Inflammatory macrophage treated with lipopolysaccharide for 4 hours (primary cell): Measurements from ENCODE around the gene SERINC3.
A peak's percentile ranks its signal among the peaks of the same experiment; 100 is the strongest.

Experiments
- DNase-seq: peaks from one replicate; pipeline ENCODE4 v3.0.0-alpha.2; 2020

Gene SERINC3

DNA sequence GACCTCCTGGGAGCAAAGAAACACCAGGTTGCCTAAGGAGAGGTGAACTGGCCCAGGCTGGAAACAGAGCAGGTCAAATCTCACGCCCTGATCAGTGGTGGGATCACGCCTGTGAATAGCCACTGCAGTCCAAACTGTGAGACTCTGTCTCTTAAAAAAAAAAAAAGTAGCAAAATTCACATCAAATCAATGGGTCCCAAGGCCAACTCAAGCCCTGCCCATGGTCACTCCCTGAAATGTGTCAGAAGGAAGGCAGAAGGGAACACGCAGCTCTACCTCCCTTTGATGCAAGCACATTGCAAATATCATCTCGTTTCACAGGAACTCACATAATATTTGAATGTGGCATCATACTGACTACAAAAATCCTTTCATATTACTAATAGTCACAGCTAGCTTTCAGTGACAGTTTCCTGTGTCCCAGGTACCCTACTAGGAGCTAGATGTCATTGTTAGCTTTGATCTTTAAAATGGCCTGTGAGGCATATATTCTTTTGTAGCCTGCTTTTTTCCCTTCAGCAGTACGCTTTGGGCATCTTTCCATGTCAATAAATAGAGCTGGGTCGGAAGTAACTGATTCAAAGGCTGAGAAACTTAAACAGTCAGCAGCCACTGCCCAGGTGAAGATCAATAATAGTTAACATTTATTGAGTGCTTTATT is 60.6 kb downstream of the SERINC3 start:
- DNase-seq = no peak

DNA sequence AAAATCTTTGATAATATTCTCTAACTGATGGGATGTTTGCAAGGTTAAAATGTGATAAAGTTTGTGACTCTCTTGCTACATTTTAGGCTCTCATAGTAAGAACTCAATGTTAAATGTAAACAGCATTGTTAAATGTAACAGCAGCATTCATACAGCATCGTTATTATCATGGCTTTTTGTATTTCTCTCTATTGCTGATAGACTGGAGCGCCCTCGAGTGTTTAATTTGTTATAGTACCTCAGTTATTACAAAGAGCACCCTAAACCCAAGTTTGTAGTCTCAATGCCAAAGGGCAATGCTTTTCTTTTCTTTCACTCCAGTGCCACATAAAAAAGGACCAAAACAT is 61.1 kb downstream of the SERINC3 start:
- DNase-seq = peak; percentile 40

DNA sequence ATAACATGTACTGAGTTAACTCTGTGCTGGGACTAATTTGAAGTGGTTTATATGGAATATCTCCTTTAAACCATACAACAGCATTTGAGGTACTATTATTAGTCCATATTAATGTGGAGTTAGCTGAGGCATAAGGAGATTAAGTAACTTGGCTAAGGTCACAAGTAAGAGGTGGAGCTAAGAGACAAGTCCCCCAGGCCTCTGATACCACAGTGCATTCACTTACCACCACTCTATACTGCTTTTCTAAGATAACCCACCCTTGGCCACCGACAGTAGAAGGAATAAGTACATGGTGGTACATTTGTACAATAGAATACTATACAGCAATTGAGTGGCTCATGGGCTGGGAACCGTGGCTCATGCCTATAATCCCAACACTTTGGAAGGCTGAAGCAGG is 62.6 kb downstream of the SERINC3 start:
- no peak for DNase-seq

DNA sequence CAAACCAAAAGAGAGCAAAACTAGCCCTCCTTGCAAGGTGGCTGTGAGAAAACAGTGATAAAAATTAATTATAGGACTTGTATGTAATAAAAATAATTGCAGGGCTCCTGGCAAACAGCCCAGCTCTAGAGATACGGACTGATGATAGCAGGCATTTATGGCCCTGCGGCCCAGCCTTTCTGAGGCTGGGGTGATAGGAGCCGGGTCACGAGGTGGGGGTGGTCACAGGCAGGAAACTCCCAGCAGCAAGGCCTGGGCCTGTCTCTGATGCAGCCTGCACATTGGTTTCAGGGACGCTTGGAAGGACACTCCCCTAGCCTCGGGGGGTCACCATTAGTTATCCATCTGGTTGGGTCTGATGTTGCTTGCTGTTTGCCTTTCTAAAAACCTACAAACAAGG is 64.9 kb downstream of the SERINC3 start:
- no peak for DNase-seq

DNA sequence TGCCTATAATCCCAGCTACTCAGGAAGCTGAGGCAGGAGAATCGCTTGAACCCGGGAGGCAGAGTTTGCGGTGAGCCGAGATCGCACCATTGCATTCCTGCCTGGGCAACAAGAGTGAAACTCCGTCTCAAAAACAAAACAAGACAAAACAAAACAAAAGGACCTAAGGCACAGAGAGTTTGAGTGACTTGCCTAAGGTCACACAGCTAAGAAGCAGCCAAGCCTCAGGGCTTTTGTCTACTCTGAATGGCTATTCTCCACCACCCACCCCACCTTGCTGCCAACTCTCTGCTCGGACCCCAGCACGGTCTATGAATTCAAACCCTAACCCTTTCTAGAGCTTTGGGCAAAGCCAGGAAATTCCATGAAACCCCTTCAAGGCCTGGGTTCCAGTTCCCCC is 65.3 kb downstream of the SERINC3 start:
- no peak for DNase-seq

DNA sequence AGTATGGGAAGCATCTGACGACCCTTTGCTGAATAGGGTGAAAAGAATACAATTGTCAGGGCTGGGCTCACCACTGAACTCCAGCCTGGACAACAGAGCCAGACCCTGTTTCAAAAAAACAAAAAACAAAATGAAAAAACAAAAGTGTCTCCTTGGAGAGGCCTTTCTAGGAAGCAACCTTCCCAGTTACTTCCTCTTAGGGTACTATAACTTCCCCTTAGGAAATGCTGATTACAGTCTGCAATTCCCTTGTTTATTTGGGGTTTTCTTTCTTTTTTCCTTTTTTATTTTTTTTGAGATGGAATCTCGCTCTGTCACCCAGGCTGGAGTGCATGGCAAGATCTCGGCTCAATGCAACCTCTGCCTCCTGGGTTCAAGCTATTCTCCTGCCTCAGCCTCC is 66.7 kb downstream of the SERINC3 start:
- DNase-seq = peak; percentile 27

DNA sequence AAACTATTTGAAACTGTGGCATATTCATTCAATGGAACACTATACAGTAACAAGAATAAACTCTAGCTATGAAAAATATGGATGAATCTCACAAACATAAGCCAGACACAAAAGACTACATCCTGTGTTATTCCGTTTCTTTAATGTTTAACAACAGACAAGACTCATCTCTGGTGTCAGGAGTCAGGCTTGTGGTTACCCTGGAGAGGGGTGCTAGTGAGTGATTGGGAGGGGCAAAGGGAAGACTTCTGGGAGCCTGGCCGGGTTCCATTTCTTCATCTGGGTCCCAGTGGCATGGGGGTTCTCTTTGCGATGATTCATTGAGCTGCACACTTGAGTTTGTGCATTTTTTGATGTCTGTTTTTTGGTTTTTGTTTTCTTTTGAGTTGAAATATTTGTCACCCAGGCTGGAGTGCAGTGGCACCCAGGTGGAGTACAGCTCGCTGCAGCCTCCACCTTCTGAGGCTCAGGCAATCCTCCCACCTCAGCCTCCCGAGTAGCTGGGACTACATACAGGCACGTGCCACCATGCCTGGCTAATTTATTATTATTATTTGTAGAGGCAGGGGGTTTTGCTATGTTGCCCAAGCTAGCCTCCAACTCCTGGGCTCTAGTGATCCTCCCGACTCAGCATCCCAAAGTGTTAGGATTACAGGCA is 67.4 kb downstream of the SERINC3 start:
- DNase-seq = no peak

DNA sequence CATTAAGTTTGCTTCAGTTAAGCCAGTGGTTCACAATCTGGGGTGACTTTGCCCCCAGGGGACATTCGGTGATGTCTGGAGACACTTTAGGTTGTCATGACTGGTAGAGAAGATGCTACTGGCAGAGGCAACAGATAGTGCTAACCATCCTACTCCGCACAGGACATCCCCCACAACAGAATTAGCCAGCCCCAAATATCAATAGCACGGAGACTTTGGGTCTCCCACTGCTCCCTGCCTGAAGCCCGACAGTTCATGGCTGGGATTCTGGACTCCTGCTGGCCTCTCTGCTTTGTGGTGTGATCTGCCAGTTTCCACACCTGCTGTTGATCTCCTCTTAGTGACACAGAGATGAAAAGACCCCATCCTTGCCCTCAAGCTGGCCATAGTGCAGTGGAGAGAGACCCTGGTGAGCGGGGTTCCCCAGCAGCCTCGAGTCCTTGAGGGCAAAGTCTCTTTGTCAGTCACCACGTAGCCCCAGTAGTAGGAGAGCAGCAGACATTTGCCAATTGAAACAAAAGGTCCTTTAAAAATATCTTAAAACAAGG is 70.9 kb downstream of the SERINC3 start:
- DNase-seq = no peak

DNA sequence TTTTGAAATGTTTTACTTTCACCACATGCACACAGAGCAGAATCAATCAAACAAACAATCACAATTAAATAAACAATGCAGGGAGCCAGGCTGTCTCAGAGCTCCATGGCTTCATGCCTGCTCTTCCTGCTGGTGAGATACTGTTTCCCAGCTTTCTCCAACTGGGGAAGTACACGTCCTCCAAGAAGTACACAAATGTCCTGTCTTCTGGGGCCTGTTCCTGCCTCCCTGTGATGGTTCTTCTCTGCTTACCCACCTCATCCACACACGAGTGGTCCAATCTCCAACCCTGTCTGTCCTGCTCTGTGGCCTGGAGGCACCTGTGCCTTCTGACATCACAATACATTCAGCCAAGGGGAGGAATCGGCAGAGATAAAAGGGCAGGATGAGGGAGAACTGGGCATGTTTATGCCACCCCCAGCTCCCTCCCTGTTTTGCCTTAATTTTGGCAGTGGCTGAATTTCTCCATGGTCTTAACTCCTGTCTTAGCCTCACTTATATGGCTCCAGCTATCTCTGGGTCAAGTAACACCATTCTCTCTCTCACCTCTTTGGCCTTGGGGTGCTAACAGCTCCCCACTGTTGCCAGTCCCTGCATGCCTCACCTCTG is 71.5 kb downstream of the SERINC3 start:
- DNase-seq = no peak

DNA sequence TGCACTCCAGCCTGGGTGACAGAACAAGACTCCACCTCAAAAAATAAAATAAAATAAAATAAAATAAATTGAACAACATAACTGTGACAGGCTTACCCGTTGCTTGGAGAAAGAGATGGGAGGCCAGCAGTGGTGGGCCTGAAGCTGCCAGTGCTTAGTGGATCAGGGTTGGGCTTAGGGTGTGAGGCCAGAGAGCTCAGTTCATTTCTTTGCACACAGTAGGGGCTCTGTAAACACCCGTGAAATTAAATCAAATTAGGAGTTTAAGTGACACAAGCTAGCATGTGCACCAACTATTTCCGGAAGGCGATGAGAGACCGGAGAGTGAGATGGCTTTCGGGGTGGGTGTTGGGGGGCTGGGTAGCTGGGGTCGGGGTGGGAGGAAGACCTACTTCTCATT is 72.0 kb downstream of the SERINC3 start:
- DNase-seq = no peak

DNA sequence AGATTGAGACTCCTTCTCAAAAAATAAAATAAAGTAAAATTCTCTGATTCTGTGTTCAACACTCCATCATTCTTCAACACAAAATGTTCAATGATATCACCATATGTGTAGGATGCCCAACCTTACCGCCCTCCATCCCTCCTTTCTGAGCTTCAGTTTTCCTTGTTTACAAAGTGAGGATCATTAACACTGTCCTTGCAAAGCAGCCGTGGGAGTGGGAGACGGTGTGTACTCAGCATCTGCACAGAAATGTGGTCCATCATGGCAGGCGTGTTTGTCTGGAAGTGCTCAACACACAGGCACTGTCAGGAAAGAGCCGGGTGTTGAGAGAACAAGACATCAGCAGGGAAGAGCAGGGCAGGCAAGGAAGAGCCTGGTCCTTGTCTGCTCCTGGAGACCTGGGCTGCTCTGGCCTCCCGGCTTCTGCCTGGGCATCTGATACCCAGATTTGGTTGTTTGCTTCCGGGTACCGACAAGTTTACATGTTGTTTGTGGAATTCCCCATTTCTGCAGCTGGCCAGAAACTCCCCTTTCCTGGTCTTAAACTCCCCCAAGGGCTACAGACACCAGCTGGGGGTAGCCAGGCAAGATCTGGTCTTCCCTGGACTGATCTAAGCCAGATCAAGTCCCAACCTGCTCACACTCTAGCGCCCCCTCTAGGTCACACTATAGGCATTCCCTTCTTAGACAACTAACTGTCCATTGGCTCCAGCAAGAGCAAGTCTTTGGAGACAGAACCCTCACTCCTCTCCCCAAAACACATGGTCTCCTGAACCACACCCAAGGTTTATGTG is 72.9 kb downstream of the SERINC3 start:
- peak; percentile 10 for DNase-seq

DNA sequence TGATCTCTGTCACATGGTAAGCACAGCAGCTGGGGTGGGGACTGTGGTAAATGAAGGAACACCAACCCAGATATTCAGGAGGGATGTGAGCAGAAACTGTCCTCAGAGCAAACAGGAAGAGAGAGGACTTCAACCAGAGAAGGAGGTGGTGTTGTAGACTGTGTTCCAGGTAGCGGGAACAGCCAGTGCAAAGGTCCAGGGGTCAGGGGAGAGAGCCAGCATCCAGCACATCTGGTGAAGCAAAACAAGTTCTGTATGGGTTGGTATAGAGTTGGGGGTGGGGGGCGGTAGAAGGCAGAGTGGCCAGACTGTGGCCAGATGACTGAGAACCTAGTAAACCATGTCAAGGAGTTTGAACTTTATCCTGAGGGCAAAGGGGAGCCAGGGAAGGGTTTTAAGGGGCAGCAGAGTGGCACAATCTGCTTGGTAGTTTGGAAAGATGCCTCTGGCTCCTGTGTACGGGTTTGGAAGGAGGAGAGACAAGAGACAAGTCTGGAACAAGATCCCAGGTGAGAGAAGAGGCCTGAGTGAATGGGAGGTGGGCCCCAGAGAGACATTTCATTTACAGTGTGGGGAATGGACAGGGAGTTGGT is 73.9 kb downstream of the SERINC3 start:
- no peak for DNase-seq
